ENCODE results near the gene B3GNT3. TPM values are rescaled to one million over a fixed set of nuclear protein-coding genes. Genes with fewer than 3 reads are reported as not detected.
A peak's percentile ranks its signal among the peaks of the same experiment; 100 is the strongest.

B3GNT3 gene
- total and polyA plus RNA-seq, 2 of the 8 experiments (the other 6 are each of a cell fraction or from before 2014, with no cell fraction given) = 1.5 TPM

- H2AK5ac ChIP-seq (ENCODE audit: low read depth, low read length) = no peak overlapping the region
- no peak overlapping the region for H3K23ac ChIP-seq (ENCODE audit: insufficient read length)
- no peak overlapping the region for H2BK15ac ChIP-seq (ENCODE audit: low read length)
- no peak overlapping the region for H3K18ac ChIP-seq (ENCODE audit: extremely low read depth, low read length)
- H2BK20ac ChIP-seq (ENCODE audit: low read length) = no peak overlapping the region
- no peak overlapping the region for H2BK120ac ChIP-seq (replicated peaks; ENCODE audit: low read depth, low read length)
- no peak overlapping the region for H3K14ac ChIP-seq (ENCODE audit: insufficient read length)
- no peaks in the 10 kb centered on the region for H3K79me2 ChIP-seq (ENCODE audit: control insufficient read depth in 1 of 2, insufficient read depth in 2 of 2, low read length in 2 of 2)
- H3K23me2 ChIP-seq (ENCODE audit: low read depth, low read length) = no peaks in the 10 kb centered on the region; the same call in 1 of the 2 replicates
- ChIA-PET CTCF (ENCODE audit: partially characterized antibody) (interaction anchor here (1.1 to 3.5 kb wide), 11 partner anchors 11 to 260 kb away, joined by 3 to 23 read pairs (median 5); no protein-coding TSS in a partner anchor), POLR2A (ENCODE audit: partially characterized antibody) (interaction anchor here (0.6 to 4.2 kb wide), 2 partner anchors 15 to 350 kb away, joined by 5 to 21 read pairs; partner anchors contain the start of gene BST2)
- no peak overlapping the region for H2AFZ ChIP-seq (ENCODE audit: low read length)
- H4K5ac ChIP-seq (ENCODE audit: insufficient read length, low read depth, low read length) = no peak overlapping the region
- WGBS, 2 experiments (ENCODE audit: extremely low coverage in 1 of 2, insufficient coverage in 1 of 2, insufficient read length in 1 of 2, insufficient replicate concordance in 2 of 2, low coverage in 1 of 2, low lambda C conversion rate in 2 of 2, missing lambda C conversion rate in 1 of 2) = 80% methylated on average over 1 of the region's 1 CpG; no CpG with 5 or more reads in 1 of the 2 experiments
- peak overlapping the region; percentile 48; the same call in 1 of the 2 replicates for H4K8ac ChIP-seq (ENCODE audit: extremely low read depth, insufficient read depth, low read length)
- H3K27ac ChIP-seq (ENCODE audit: low read depth, low read length) = no peak overlapping the region; the same call in 1 of the 2 replicates
- peak overlapping the region in 1 of 4 experiments; percentile 26; a peak in 2 of 7 replicates for H3K9ac ChIP-seq (replicated peaks in 1 of 4; ENCODE audit: extremely low read depth in 1 of 4, low read depth in 3 of 4, low read length in 3 of 4)
- peaks cover 0 to 9% (median 0%) of the 10 kb centered on the region in 4 experiments; a peak in 1 of 7 replicates for H3K4me1 ChIP-seq (replicated peaks in 1 of 4; ENCODE audit: control insufficient read depth in 3 of 4, insufficient read depth in 4 of 4, low read length in 3 of 4)
- no peak overlapping the region for H2BK12ac ChIP-seq (ENCODE audit: low read depth, low read length)
- H4K91ac ChIP-seq (replicated peaks; ENCODE audit: insufficient read length, low read length) = no peak overlapping the region
- no peak overlapping the region for H3K56ac ChIP-seq (replicated peaks; ENCODE audit: insufficient read length, low read depth, low read length)
- no peaks in the 10 kb centered on the region for H3K36me3 ChIP-seq (ENCODE audit: control insufficient read depth in 2 of 4, insufficient read depth in 4 of 4, low read length in 3 of 4)
- H3K9me3 ChIP-seq (ENCODE audit: insufficient read depth in 2 of 2, low read depth in 1 of 2, low read length in 1 of 2) = no peaks in the 10 kb centered on the region
- no peak overlapping the region for H2BK5ac ChIP-seq (ENCODE audit: low read depth, low read length)
- no peaks in the 10 kb centered on the region; the same call in 1 of the 2 replicates for H3K79me1 ChIP-seq (ENCODE audit: low read depth, low read length)
- no peak overlapping the region for H3K4me3 ChIP-seq (ENCODE audit: extremely low read depth in 1 of 4, insufficient read depth in 2 of 4, low read depth in 3 of 4, low read length in 4 of 4)
- H3K4ac ChIP-seq (replicated peaks; ENCODE audit: insufficient read length, low read depth, low read length) = no peak overlapping the region
- no peaks in the 10 kb centered on the region for H3K27me3 ChIP-seq (replicated peaks in 1 of 4; ENCODE audit: control insufficient read depth in 3 of 4, extremely low read depth in 1 of 4, insufficient read depth in 3 of 4, low read length in 3 of 4)
- H3K4me2 ChIP-seq (ENCODE audit: insufficient read depth in 1 of 2, low read depth in 2 of 2, low read length in 2 of 2) = no peak overlapping the region
- FAIRE-seq (no peak), DNase-seq (ENCODE audit: low read depth in 1 of 2, low spot score in 2 of 2) (no peak)
- H4K20me1 ChIP-seq (replicated peaks in 1 of 2; ENCODE audit: control insufficient read depth in 1 of 2, insufficient read depth in 2 of 2, low read length in 2 of 2) = no peaks in the 10 kb centered on the region
- no peak for TF ChIP-seq BACH1 (IDR thresholded peaks at IDR 0.05; ENCODE audit: low read length)
- no peak for TF ChIP-seq POLR2AphosphoS5 (IDR thresholded peaks at IDR 0.05; ENCODE audit: low read depth, low read length)
- TF ChIP-seq CEBPB (IDR thresholded peaks at IDR 0.05; ENCODE audit: low read depth, low read length) = no peak
- no peak for TF ChIP-seq GABPA (IDR thresholded peaks at IDR 0.05; ENCODE audit: borderline replicate concordance, insufficient read depth, low read length)
- no peak for TF ChIP-seq EGR1 (IDR thresholded peaks at IDR 0.05; ENCODE audit: borderline replicate concordance, low read depth, low read length)
- no peak for TF ChIP-seq SP2 (IDR thresholded peaks at IDR 0.05; ENCODE audit: low read length)
- no peak for TF ChIP-seq KDM5A (IDR thresholded peaks at IDR 0.05; ENCODE audit: low read length)
- TF ChIP-seq CHD1 (IDR thresholded peaks at IDR 0.05; ENCODE audit: low read depth, low read length) = no peak
- no peak for TF ChIP-seq CTBP2 (IDR thresholded peaks at IDR 0.05; ENCODE audit: borderline replicate concordance, insufficient read depth, insufficient read length, low read length)
- TF ChIP-seq SIX5 (IDR thresholded peaks at IDR 0.05; ENCODE audit: low read depth, low read length) = no peak
- no peak for TF ChIP-seq GTF2F1 (IDR thresholded peaks at IDR 0.05; ENCODE audit: borderline replicate concordance, low read depth, low read length)
- no peak for TF ChIP-seq CBX8 (IDR thresholded peaks at IDR 0.05; ENCODE audit: borderline replicate concordance, low read depth, low read length)
- no peak for TF ChIP-seq MAFK (IDR thresholded peaks at IDR 0.05; ENCODE audit: low read depth, low read length)
- no peak for TF ChIP-seq KDM4A (IDR thresholded peaks at IDR 0.05; ENCODE audit: low read depth, low read length, severe bottlenecking)
Observed at GRCh38 chr19:17755443-17755890, 39.5 kb upstream of the B3GNT3 start.
